Ishikawa (cell line): ENCODE results near the gene VPS51.

Source experiments
- CEBPB ChIP-seq: IDR thresholded peaks from 2 replicates; pipeline ENCODE4 v1.6.1; 2012
- CREB1 ChIP-seq: IDR thresholded peaks from 2 replicates; pipeline ENCODE4 v1.6.1; 2012; ENCODE audit warnings: low read depth
- EGR1 ChIP-seq: IDR thresholded peaks from 2 replicates; pipeline ENCODE4 v1.6.1; 2012
- EP300 ChIP-seq: IDR thresholded peaks from 2 replicates; pipeline ENCODE4 v1.6.1; 2012; ENCODE audit warnings: borderline replicate concordance
- FOXM1 ChIP-seq: IDR thresholded peaks from 2 replicates; pipeline ENCODE4 v1.6.1; 2012; ENCODE audit warnings: low read depth, borderline replicate concordance
- MAX ChIP-seq: IDR thresholded peaks from 2 replicates; pipeline ENCODE4 v1.6.1; 2012
- NFIC ChIP-seq: IDR thresholded peaks from 2 replicates; pipeline ENCODE4 v1.6.1; 2012
- RAD21 ChIP-seq: IDR thresholded peaks from 2 replicates; pipeline ENCODE4 v1.6.1; 2012; ENCODE audit warnings: low read depth
- REST ChIP-seq: IDR thresholded peaks from 2 replicates; pipeline ENCODE4 v1.6.1; 2012; ENCODE audit warnings: low read depth, mild to moderate bottlenecking
- TAF1 ChIP-seq: IDR thresholded peaks from 2 replicates; pipeline ENCODE4 v1.6.1; 2012; ENCODE audit warnings: low read depth, mild to moderate bottlenecking
- TCF12 ChIP-seq: IDR thresholded peaks from 2 replicates; pipeline ENCODE4 v1.6.1; 2012; ENCODE audit warnings: low read depth
- USF1 ChIP-seq: IDR thresholded peaks from 2 replicates; pipeline ENCODE4 v1.6.1; 2012
- YY1 ChIP-seq: IDR thresholded peaks from 2 replicates; pipeline ENCODE4 v1.6.1; 2012; ENCODE audit warnings: low read depth
- ZBTB7A ChIP-seq: IDR thresholded peaks from 2 replicates; pipeline ENCODE4 v1.6.1; 2012; ENCODE audit warnings: low read depth

VPS51 gene

GRCh38 chr11:65124480-65125196 is 28.6 kb downstream of the VPS51 start:
- TF ChIP-seq MAX, result no peak
- no peak for TF ChIP-seq FOXM1
- no peak for TF ChIP-seq ZBTB7A
- TF ChIP-seq TCF12, result no peak
- no peak for TF ChIP-seq CEBPB
- TF ChIP-seq RAD21, result no peak
- no peak for TF ChIP-seq USF1
- no peak for TF ChIP-seq TAF1
- no peak for TF ChIP-seq EGR1
- TF ChIP-seq NFIC, result no peak
- no peak for TF ChIP-seq CREB1
- TF ChIP-seq EP300, result no peak

- TF ChIP-seq YY1, result no peak
- no peak for TF ChIP-seq CEBPB
- no peak for TF ChIP-seq REST
- TF ChIP-seq CREB1, result no peak
These were observed 29.4 kb downstream of the VPS51 start for GRCh38 chr11:65125197-65126056.

- TF ChIP-seq TAF1 (no peak), FOXM1 (no peak)
These were observed 30.7 kb downstream of the VPS51 start for GRCh38 chr11:65126624-65127274.

GRCh38 chr11:65127473-65128181 is 31.6 kb downstream of the VPS51 start:
- TF ChIP-seq CEBPB (no peak), TAF1 (no peak), MAX (no peak), REST (no peak), ZBTB7A (no peak), EP300 (no peak)

GRCh38 chr11:65128182-65129145 is 32.5 kb downstream of the VPS51 start:
- TF ChIP-seq FOXM1 (no peak), RAD21 (no peak), CREB1 (no peak), ZBTB7A (no peak), TAF1 (no peak), EGR1 (no peak), MAX (no peak)
